IMR-90 (cell line): ENCODE data around the gene CDK17. TPM values are rescaled to one million over a fixed set of nuclear protein-coding genes. Genes with fewer than 3 reads are reported as not detected.

Experiments
- ATAC-seq: fragments of 200-7000 bp; cut with Tn5 transposase; 2 replicates; pipeline ENCODE4 v1.9.1; 2020; ENCODE audit warnings: low read depth, mild to moderate bottlenecking, moderate library complexity
- BruUV-seq: library from RNA; stranded (reverse); fragments of 400-500 nt; replicated peaks from 2 replicates; lab custom pipeline; 2021; lab: Mats Ljungman, UMichigan
- CTCF ChIA-PET: fragments of 300-600 bp; formaldehyde crosslinking; extraction: SDS; loops from one replicate; lab custom pipeline; 2021; ENCODE audit warnings: antibody characterized with exemption; lab: Yijun Ruan, JAX
- POLR2A ChIA-PET: fragments of 300-600 bp; sonication (Branson Sonifier 250); formaldehyde crosslinking; loops from one replicate; lab custom pipeline; 2022; ENCODE audit warnings: antibody characterized with exemption; ENCODE audit not compliant: unreplicated experiment; lab: Charles Lee
- DNase-seq: peaks from one replicate; pipeline ENCODE4 v3.0.0; 2013
- H2AFZ ChIP-seq: replicated peaks from 2 replicates; pipeline ENCODE3; 2013; ENCODE audit warnings: low read length, mild to moderate bottlenecking; ENCODE audit not compliant: poor library complexity
- H2AK5ac ChIP-seq: 2 replicates; pipeline ENCODE4 v1.6.1; 2013; ENCODE audit warnings: low read depth, low read length, inconsistent platforms
- H2AK9ac ChIP-seq: replicated peaks from 2 replicates; pipeline ENCODE3; 2013; ENCODE audit warnings: mild to moderate bottlenecking, low read depth, low read length, moderate library complexity; ENCODE audit not compliant: poor library complexity
- H2BK120ac ChIP-seq: 2 replicates; pipeline ENCODE4 v1.6.1; 2013; ENCODE audit warnings: low read depth, low read length, inconsistent platforms
- H2BK15ac ChIP-seq: 3 replicates; pipeline ENCODE4 v1.6.1; 2013; ENCODE audit warnings: low read depth, low read length, inconsistent platforms
- H2BK20ac ChIP-seq: 2 replicates; pipeline ENCODE4 v1.6.1; 2013; ENCODE audit warnings: low read depth, mild to moderate bottlenecking, inconsistent platforms, low read length, moderate library complexity
- H2BK5ac ChIP-seq: 2 replicates; pipeline ENCODE4 v1.6.1; 2013; ENCODE audit warnings: mild to moderate bottlenecking, low read depth, low read length, inconsistent platforms; ENCODE audit not compliant: poor library complexity, severe bottlenecking
- H3K14ac ChIP-seq: replicated peaks from 2 replicates; pipeline ENCODE4 v1.6.1; 2013; ENCODE audit warnings: low read depth, low read length, inconsistent platforms
- H3K18ac ChIP-seq: 2 replicates; pipeline ENCODE4 v1.6.1; 2013; ENCODE audit warnings: low read depth, low read length, control low read depth
- H3K23ac ChIP-seq: 2 replicates; pipeline ENCODE4 v1.6.1; 2013; ENCODE audit warnings: low read depth, low read length, inconsistent platforms
- H3K27ac ChIP-seq: 2 replicates; pipeline ENCODE4 v1.5.1; 2013; ENCODE audit warnings: mild to moderate bottlenecking, control low read depth, low read length; ENCODE audit not compliant: insufficient read depth
- H3K27me3 ChIP-seq: 2 replicates; pipeline ENCODE4 v1.6.1; 2013; ENCODE audit warnings: low read length; ENCODE audit not compliant: control insufficient read depth, insufficient read depth
- H3K36me3 ChIP-seq: 2 replicates; pipeline ENCODE4 v1.6.1; 2013; ENCODE audit warnings: low read length, mixed read lengths; ENCODE audit not compliant: control insufficient read depth, insufficient read depth
- H3K4ac ChIP-seq: 2 replicates; pipeline ENCODE4 v1.6.1; 2013; ENCODE audit warnings: low read depth, low read length, inconsistent platforms
- H3K4me1 ChIP-seq: 2 replicates; pipeline ENCODE4 v1.6.1; 2013; ENCODE audit warnings: low read length, mixed read lengths; ENCODE audit not compliant: control insufficient read depth, insufficient read depth
- H3K4me2 ChIP-seq: 2 replicates; pipeline ENCODE4 v1.6.1; 2013; ENCODE audit warnings: low read depth, mild to moderate bottlenecking, control low read depth, low read length, moderate library complexity
- H3K4me3 ChIP-seq: 2 replicates; pipeline ENCODE4 v1.5.1; 2013; ENCODE audit warnings: low read depth, mild to moderate bottlenecking, control low read depth, low read length, moderate library complexity; ENCODE audit not compliant: insufficient read depth
- H3K56ac ChIP-seq: 2 replicates; pipeline ENCODE4 v1.6.1; 2013; ENCODE audit warnings: low read length, inconsistent platforms; ENCODE audit not compliant: insufficient read depth; ENCODE audit errors: extremely low read depth
- H3K79me1 ChIP-seq, 2 experiments: 2 replicates each; pipeline ENCODE4 v1.6.1; 2013; ENCODE audit warnings: low read length in 2 of 2, inconsistent platforms in 1 of 2, low read depth in 1 of 2
- H3K9ac ChIP-seq: 2 replicates; pipeline ENCODE4 v1.6.1; 2013; ENCODE audit warnings: low read depth, low read length, control low read depth
- H3K9me1 ChIP-seq: 2 replicates; pipeline ENCODE4 v1.6.1; 2013; ENCODE audit warnings: low read length, inconsistent platforms; ENCODE audit not compliant: insufficient read depth
- H3K9me3 ChIP-seq: 2 replicates; pipeline ENCODE4 v1.6.1; 2013; ENCODE audit warnings: low read length; ENCODE audit not compliant: control insufficient read depth, insufficient read depth
- H4K20me1 ChIP-seq: 2 replicates; pipeline ENCODE4 v1.6.1; 2013; ENCODE audit warnings: low read length, inconsistent platforms; ENCODE audit not compliant: insufficient read depth
- H4K5ac ChIP-seq: 2 replicates; pipeline ENCODE4 v1.6.1; 2013; ENCODE audit warnings: mild to moderate bottlenecking, low read depth, low read length, control low read depth
- H4K8ac ChIP-seq, 2 experiments: 2 replicates each; pipeline ENCODE4 v1.6.1; 2013; ENCODE audit warnings: low read depth in 2 of 2, low read length in 2 of 2, control low read depth in 1 of 2, inconsistent platforms in 1 of 2
- H4K91ac ChIP-seq: 2 replicates; pipeline ENCODE4 v1.6.1; 2013; ENCODE audit warnings: low read depth, low read length, inconsistent platforms; ENCODE audit not compliant: insufficient read depth
- BHLHE40 ChIP-seq: fragments of 150-350 bp; IDR thresholded peaks from 2 replicates; pipeline ENCODE4 v1.6.1; 2016; ENCODE audit warnings: mild to moderate bottlenecking, low read depth, low read length
- CEBPB ChIP-seq: IDR thresholded peaks from 2 replicates; pipeline ENCODE4 v1.6.1; 2012; ENCODE audit warnings: low read depth, low read length, improper control_type of control experiment
- CHD1 ChIP-seq: IDR thresholded peaks from 2 replicates; pipeline ENCODE4 v1.6.1; 2012; ENCODE audit warnings: low read depth, low read length, improper control_type of control experiment
- ELK1 ChIP-seq: fragments of 150-350 bp; IDR thresholded peaks from 2 replicates; pipeline ENCODE4 v1.6.1; 2016; ENCODE audit warnings: low read depth, mild to moderate bottlenecking, low read length, moderate library complexity, borderline replicate concordance
- FOS ChIP-seq: fragments of 150-350 bp; IDR thresholded peaks from 2 replicates; pipeline ENCODE4 v1.6.1; 2016; ENCODE audit warnings: low read depth, low read length
- MAZ ChIP-seq: IDR thresholded peaks from 2 replicates; pipeline ENCODE4 v1.6.1; 2012; ENCODE audit warnings: low read depth, mild to moderate bottlenecking, low read length, improper control_type of control experiment, moderate library complexity, borderline replicate concordance
- MXI1 ChIP-seq: IDR thresholded peaks from 2 replicates; pipeline ENCODE4 v1.6.1; 2012; ENCODE audit warnings: low read depth, mild to moderate bottlenecking, low read length, moderate library complexity, borderline replicate concordance
- NFE2L2 ChIP-seq: fragments of 150-350 bp; IDR thresholded peaks from 2 replicates; pipeline ENCODE4 v1.6.1; 2016; ENCODE audit warnings: low read depth, mild to moderate bottlenecking, low read length
- POLR2A ChIP-seq: IDR thresholded peaks from 2 replicates; pipeline ENCODE4 v1.6.1; 2012; ENCODE audit warnings: mild to moderate bottlenecking, low read depth, low read length
- RAD21 ChIP-seq: IDR thresholded peaks from 2 replicates; pipeline ENCODE4 v1.6.1; 2012; ENCODE audit warnings: low read length, improper control_type of control experiment
- RFX5 ChIP-seq: IDR thresholded peaks from 2 replicates; pipeline ENCODE4 v1.8.0; 2012; ENCODE audit warnings: low read depth, mild to moderate bottlenecking, low read length, moderate library complexity
- SMC3 ChIP-seq: fragments of 150-350 bp; IDR thresholded peaks from 2 replicates; pipeline ENCODE4 v1.6.1; 2016; ENCODE audit warnings: low read depth, mild to moderate bottlenecking, antibody characterized with exemption, low read length, moderate library complexity
- USF2 ChIP-seq: fragments of 150-350 bp; IDR thresholded peaks from 2 replicates; pipeline ENCODE4 v1.6.1; 2017; ENCODE audit warnings: mild to moderate bottlenecking, antibody characterized with exemption, low read length, low read depth
- WGBS, 2 experiments: methylation state at CpG; one replicate each; pipeline versions ENCODE4 v1.1.5 to v1.1.7; 2013; ENCODE audit warnings: missing lambda C conversion rate in 2 of 2; ENCODE audit not compliant: insufficient read length in 1 of 2; ENCODE audit errors: extremely low coverage in 2 of 2; 5-methylcytosine and 5-hydroxymethylcytosine counted together
- dilution Hi-C: fragments of 300-500 bp; cut with HindIII; formaldehyde crosslinking; loops from one replicate; pipeline ENCODE4 v1.14.3; 2018; ENCODE audit warnings: low sequenced_read_pairs; ENCODE audit not compliant: unreplicated experiment
- in situ Hi-C: fragments of 300-500 bp; cut with MboI; formaldehyde crosslinking; loops from 3 replicates; pipeline ENCODE4 v1.14.3; 2019; ENCODE audit warnings: low sequenced_read_pairs, inconsistent platforms, mixed read lengths
- intact Hi-C: fragments of 100-400 bp; cut with micrococcal nuclease; formaldehyde crosslinking; loops from 2 replicates; pipeline ENCODE4 v1.10.0; 2022
- polyA plus RNA-seq, 3 experiments: library from polyadenylated mRNA; depleted of rRNA; stranded (reverse); fragments of >200 nt; gene quantifications; 2 replicates each; pipeline ENCODE4 v1.2.3, GENCODE V29; 2012; ENCODE audit warnings: low replicate concordance in 1 of 3
- total RNA-seq: library from RNA; depleted of rRNA; stranded (reverse); fragments of >200 nt; gene quantifications from 2 replicates; pipeline ENCODE4 v1.2.3, GENCODE V29; 2012

The CDK17 gene
- total and polyA plus RNA-seq, 2 of the 4 experiments (the other 2 are of a cell fraction) = 14.5 to 50.2 TPM

GRCh38 chr12:96354326-96354725 is 45.9 kb downstream of the CDK17 start:
- DNase-seq (peak; percentile 62), ATAC-seq (peak; percentile 49)
- no peak for TF ChIP-seq RFX5
- no peak for TF ChIP-seq USF2
- TF ChIP-seq RAD21 = no peak
- TF ChIP-seq ELK1 = no peak
- TF ChIP-seq SMC3 = no peak
- TF ChIP-seq MXI1 = no peak
- TF ChIP-seq MAZ = no peak
- no peak for TF ChIP-seq CHD1
- TF ChIP-seq POLR2A = no peak
- no peak for TF ChIP-seq FOS
- no peak for TF ChIP-seq NFE2L2
- no peak for TF ChIP-seq BHLHE40
- no peak for TF ChIP-seq CEBPB

More at GRCh38 chr12:96354326-96354725, 45.9 kb downstream of the CDK17 start:
- H3K27me3 ChIP-seq = no peaks in the 10 kb centered on the region
- H3K56ac ChIP-seq = no peak overlapping the region
- H3K4me3 ChIP-seq = no peak overlapping the region
- no peak overlapping the region for H2BK5ac ChIP-seq
- H3K23ac ChIP-seq = no peak overlapping the region; the same call in 1 of the 2 replicates
- H3K4ac ChIP-seq = no peak overlapping the region
- dilution Hi-C loops = no loop called here
- H3K9ac ChIP-seq = no peak overlapping the region
- no peak overlapping the region for H2BK120ac ChIP-seq
- no peak overlapping the region for H2BK20ac ChIP-seq
- no peak overlapping the region for H2AK5ac ChIP-seq
- peaks cover 10% of the 10 kb centered on the region for H3K9me1 ChIP-seq
- BruUV-seq = no TSS peak
- no peak overlapping the region for H2BK15ac ChIP-seq
- intact Hi-C loops = no loop called here
- peaks cover 13% of the 10 kb centered on the region for H3K4me1 ChIP-seq
- in situ Hi-C loops = no loop called here
- no peaks in the 10 kb centered on the region for H3K9me3 ChIP-seq
- H4K8ac ChIP-seq = no peak overlapping the region
- H2AK9ac ChIP-seq = no peak overlapping the region
- no peaks in the 10 kb centered on the region for H3K36me3 ChIP-seq
- WGBS, 2 experiments = 92% methylated on average over 2 of the region's 3 CpGs; no CpG with 5 or more reads in 1 of the 2 experiments
- H3K4me2 ChIP-seq = no peak overlapping the region; the same call in 1 of the 2 replicates
- peaks cover 80% of the 10 kb centered on the region for H4K20me1 ChIP-seq
- H4K91ac ChIP-seq = no peak overlapping the region
- no peak overlapping the region for H4K5ac ChIP-seq
- peaks cover 18 to 51% of the 10 kb centered on the region in 2 experiments; a peak in 3 of 4 replicates for H3K79me1 ChIP-seq
- H3K18ac ChIP-seq = no peak overlapping the region
- CTCF ChIA-PET = no interaction called here
- H3K14ac ChIP-seq = no peak overlapping the region
- no peak overlapping the region for H2AFZ ChIP-seq
- POLR2A ChIA-PET = no interaction called here
- H3K27ac ChIP-seq = no peak overlapping the region
